ENCODE measurements around the gene KCTD1.

DNA sequence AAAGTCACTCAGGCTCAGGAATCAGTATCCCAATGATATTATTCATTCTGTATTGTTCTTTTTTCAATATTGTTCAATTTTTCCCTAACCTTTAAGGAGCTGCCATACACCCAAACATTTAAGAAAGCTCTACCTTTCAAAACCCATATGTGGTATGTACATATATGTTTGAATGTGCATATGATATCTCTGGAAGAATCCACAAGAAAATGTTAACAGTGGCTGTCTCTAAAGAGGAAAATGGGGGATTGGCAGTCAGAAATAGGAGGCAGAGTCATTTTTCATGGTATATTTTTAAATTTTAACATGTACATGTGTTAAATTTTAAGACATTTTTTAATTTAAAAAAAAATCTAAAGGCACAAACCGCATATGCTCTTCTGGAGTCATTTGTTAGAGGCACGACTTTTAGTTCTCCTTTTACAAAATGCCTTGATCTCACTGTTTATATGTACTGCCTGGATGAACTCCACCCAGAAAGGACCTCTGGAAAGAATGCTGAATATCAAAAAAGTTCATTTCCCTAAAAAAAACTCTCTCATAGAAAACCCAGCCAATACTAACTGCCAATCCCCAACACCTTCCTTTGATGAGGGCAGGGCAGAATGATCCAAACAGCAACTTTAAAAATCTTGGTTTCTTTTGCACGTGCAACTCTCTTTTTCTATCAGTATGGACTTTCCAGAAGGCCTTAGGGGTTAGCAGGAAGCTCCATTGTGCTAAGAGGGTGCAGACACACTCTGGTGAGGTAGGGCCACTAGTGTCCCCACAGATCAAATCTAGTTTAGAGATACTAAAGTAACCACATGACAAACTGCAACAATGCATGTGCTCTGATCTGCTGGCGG lies 23.6 kb downstream of the KCTD1 start:
- TF ChIP-seq POLR2A (IDR thresholded peaks at IDR 0.05; ENCODE audit: low read depth, low read length) (no peak), CHD1 (IDR thresholded peaks at IDR 0.05; ENCODE audit: low read depth, low read length) (no peak), RAD21 (IDR thresholded peaks at IDR 0.05; ENCODE audit: low read length) (no peak), RFX5 (IDR thresholded peaks at IDR 0.05; ENCODE audit: low read depth, low read length) (no peak)
- TF ChIP-seq, protein P1, sequence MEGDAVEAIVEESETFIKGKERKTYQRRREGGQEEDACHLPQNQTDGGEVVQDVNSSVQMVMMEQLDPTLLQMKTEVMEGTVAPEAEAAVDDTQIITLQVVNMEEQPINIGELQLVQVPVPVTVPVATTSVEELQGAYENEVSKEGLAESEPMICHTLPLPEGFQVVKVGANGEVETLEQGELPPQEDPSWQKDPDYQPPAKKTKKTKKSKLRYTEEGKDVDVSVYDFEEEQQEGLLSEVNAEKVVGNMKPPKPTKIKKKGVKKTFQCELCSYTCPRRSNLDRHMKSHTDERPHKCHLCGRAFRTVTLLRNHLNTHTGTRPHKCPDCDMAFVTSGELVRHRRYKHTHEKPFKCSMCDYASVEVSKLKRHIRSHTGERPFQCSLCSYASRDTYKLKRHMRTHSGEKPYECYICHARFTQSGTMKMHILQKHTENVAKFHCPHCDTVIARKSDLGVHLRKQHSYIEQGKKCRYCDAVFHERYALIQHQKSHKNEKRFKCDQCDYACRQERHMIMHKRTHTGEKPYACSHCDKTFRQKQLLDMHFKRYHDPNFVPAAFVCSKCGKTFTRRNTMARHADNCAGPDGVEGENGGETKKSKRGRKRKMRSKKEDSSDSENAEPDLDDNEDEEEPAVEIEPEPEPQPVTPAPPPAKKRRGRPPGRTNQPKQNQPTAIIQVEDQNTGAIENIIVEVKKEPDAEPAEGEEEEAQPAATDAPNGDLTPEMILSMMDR (conservative IDR thresholded peaks at IDR 0.05; ENCODE audit: low read depth, low read length), result no peak
- TF ChIP-seq, protein P2, sequence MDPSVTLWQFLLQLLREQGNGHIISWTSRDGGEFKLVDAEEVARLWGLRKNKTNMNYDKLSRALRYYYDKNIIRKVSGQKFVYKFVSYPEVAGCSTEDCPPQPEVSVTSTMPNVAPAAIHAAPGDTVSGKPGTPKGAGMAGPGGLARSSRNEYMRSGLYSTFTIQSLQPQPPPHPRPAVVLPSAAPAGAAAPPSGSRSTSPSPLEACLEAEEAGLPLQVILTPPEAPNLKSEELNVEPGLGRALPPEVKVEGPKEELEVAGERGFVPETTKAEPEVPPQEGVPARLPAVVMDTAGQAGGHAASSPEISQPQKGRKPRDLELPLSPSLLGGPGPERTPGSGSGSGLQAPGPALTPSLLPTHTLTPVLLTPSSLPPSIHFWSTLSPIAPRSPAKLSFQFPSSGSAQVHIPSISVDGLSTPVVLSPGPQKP (IDR thresholded peaks at IDR 0.05; ENCODE audit: borderline replicate concordance, low read depth, low read length), result no peak
